ENCODE measurements around the gene SNORC.

- TF ChIP-seq CTCF (IDR thresholded peaks at IDR 0.05) (no peak), FOXM1 (IDR thresholded peaks at IDR 0.05; ENCODE audit: low read depth) (no peak), SIN3A (IDR thresholded peaks at IDR 0.05; ENCODE audit: borderline replicate concordance, low read depth, low read length) (no peak), MAX (IDR thresholded peaks at IDR 0.05; ENCODE audit: low read depth) (no peak), POLR2AphosphoS5 (IDR thresholded peaks at IDR 0.05; ENCODE audit: low read depth, low read length) (no peak), EZH2phosphoT487 (IDR thresholded peaks at IDR 0.05; ENCODE audit: borderline replicate concordance, low read depth) (no peak), GABPA (IDR thresholded peaks at IDR 0.05; ENCODE audit: low read depth) (no peak), TAF1 (IDR thresholded peaks at IDR 0.05; ENCODE audit: borderline replicate concordance, low read depth, low read length) (no peak)
Observed at GRCh38 chr2:232870018-232870765, at the start of gene SNORC.
